ENCODE measurements around the gene LONP1. TPM values are rescaled to one million over a fixed set of nuclear protein-coding genes. Genes with fewer than 3 reads are reported as not detected.

Gene LONP1
- total and polyA plus RNA-seq, 2 of the 8 experiments (the other 6 are each of a cell fraction or from before 2014, with no cell fraction given), result 98.1 to 117 TPM

DNA sequence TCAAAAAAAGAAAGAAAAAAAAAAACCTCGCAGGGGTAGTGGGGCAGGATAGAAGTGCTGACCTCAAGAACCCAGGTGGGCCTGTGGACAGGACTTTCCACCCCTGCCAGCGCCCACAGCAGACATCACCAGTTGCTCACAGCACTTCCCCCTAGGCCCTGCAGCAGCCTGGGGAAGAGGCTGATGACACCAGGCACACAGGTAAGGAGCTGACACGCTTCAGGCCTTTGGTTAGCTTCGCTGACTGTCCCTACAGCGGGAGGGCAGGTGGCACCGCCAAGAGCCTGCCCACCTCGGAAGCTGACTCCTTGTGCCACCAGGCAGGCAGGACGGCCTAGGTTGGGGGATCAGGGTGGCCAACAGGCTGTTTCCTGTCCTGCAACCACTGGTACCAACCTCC, 8.9 kb downstream of the LONP1 start:
- no peak overlapping the region for H3K4me2 ChIP-seq (ENCODE audit: insufficient read depth in 1 of 2, low read depth in 2 of 2, low read length in 2 of 2)
- TF ChIP-seq BACH1 (IDR thresholded peaks at IDR 0.05; ENCODE audit: low read length) (no peak), EZH2 (IDR thresholded peaks at IDR 0.05; ENCODE audit: low read depth, low read length, severe bottlenecking) (no peak), HDAC2 (IDR thresholded peaks at IDR 0.05; ENCODE audit: borderline replicate concordance in 1 of 2, low read depth in 2 of 2, low read length in 2 of 2) (no peak), YY1 (IDR thresholded peaks at IDR 0.05; ENCODE audit: low read depth, low read length) (no peak), GABPA (IDR thresholded peaks at IDR 0.05; ENCODE audit: borderline replicate concordance, insufficient read depth, low read length) (no peak), FOSL1 (IDR thresholded peaks at IDR 0.05; ENCODE audit: insufficient read depth, low read depth, low read length) (no peak), SP2 (IDR thresholded peaks at IDR 0.05; ENCODE audit: low read length) (no peak), TBP (IDR thresholded peaks at IDR 0.05; ENCODE audit: low read depth, low read length) (no peak), POU5F1 (IDR thresholded peaks at IDR 0.05; ENCODE audit: low read depth, low read length) (no peak), RAD21 (IDR thresholded peaks at IDR 0.05 in 1 of 2, conservative IDR thresholded peaks at IDR 0.05 in 1 of 2; ENCODE audit: low read depth in 2 of 2, low read length in 2 of 2) (no peak)
- H3K18ac ChIP-seq (ENCODE audit: extremely low read depth, low read length), result no peak overlapping the region
- H4K5ac ChIP-seq (ENCODE audit: insufficient read length, low read depth, low read length), result no peak overlapping the region
- peaks cover 5 to 13% of the 10 kb centered on the region in 2 experiments for H3K79me2 ChIP-seq (ENCODE audit: control insufficient read depth in 1 of 2, insufficient read depth in 2 of 2, low read length in 2 of 2)
- no peak overlapping the region for H3K4me3 ChIP-seq (ENCODE audit: extremely low read depth in 1 of 4, insufficient read depth in 2 of 4, low read depth in 3 of 4, low read length in 4 of 4)
- peaks cover 38 to 68% (median 61%) of the 10 kb centered on the region in 4 experiments for H3K36me3 ChIP-seq (ENCODE audit: control insufficient read depth in 2 of 4, insufficient read depth in 4 of 4, low read length in 3 of 4)
- FAIRE-seq, result no peak
- no peak overlapping the region; the same call in 1 of the 2 replicates for H4K8ac ChIP-seq (ENCODE audit: extremely low read depth, insufficient read depth, low read length)
- no peaks in the 10 kb centered on the region for H3K27me3 ChIP-seq (replicated peaks in 1 of 4; ENCODE audit: control insufficient read depth in 3 of 4, extremely low read depth in 1 of 4, insufficient read depth in 3 of 4, low read length in 3 of 4)
- peaks cover 8 to 24% of the 10 kb centered on the region in 2 experiments for H4K20me1 ChIP-seq (replicated peaks in 1 of 2; ENCODE audit: control insufficient read depth in 1 of 2, insufficient read depth in 2 of 2, low read length in 2 of 2)
- H2AFZ ChIP-seq (ENCODE audit: low read length), result no peak overlapping the region
- H3K27ac ChIP-seq (ENCODE audit: low read depth, low read length), result no peak overlapping the region
- H3K9me3 ChIP-seq (ENCODE audit: insufficient read depth in 2 of 2, low read depth in 1 of 2, low read length in 1 of 2), result no peaks in the 10 kb centered on the region
- POLR2A ChIA-PET (ENCODE audit: partially characterized antibody), result interaction anchor here (0.7 to 22.4 kb wide), 5 partner anchors 6 to 88 kb away, joined by 3 to 620 read pairs (median 6); partner anchors contain the start of genes CATSPERD, LONP1, RPL36 and SAFB
- H4K91ac ChIP-seq (replicated peaks; ENCODE audit: insufficient read length, low read length), result no peak overlapping the region
- H3K4me1 ChIP-seq (replicated peaks in 1 of 4; ENCODE audit: control insufficient read depth in 3 of 4, insufficient read depth in 4 of 4, low read length in 3 of 4), result no peaks in the 10 kb centered on the region
- no peak overlapping the region for H2AK5ac ChIP-seq (ENCODE audit: low read depth, low read length)
- no peak overlapping the region for H3K23ac ChIP-seq (ENCODE audit: insufficient read length)
- no peak overlapping the region for H3K9ac ChIP-seq (replicated peaks in 1 of 4; ENCODE audit: extremely low read depth in 1 of 4, low read depth in 3 of 4, low read length in 3 of 4)
- H2BK20ac ChIP-seq (ENCODE audit: low read length), result no peak overlapping the region
- 93% methylated on average over 8 of the region's 8 CpGs; no CpG with 5 or more reads in 1 of the 2 experiments for WGBS, 2 experiments (ENCODE audit: extremely low coverage in 1 of 2, insufficient coverage in 1 of 2, insufficient read length in 1 of 2, insufficient replicate concordance in 2 of 2, low coverage in 1 of 2, low lambda C conversion rate in 2 of 2, missing lambda C conversion rate in 1 of 2)
- H2BK5ac ChIP-seq (ENCODE audit: low read depth, low read length), result no peak overlapping the region
- no peak overlapping the region for H3K14ac ChIP-seq (ENCODE audit: insufficient read length)
- H2BK15ac ChIP-seq (ENCODE audit: low read length), result no peak overlapping the region
- H3K23me2 ChIP-seq (ENCODE audit: low read depth, low read length), result no peaks in the 10 kb centered on the region
- H2BK120ac ChIP-seq (replicated peaks; ENCODE audit: low read depth, low read length), result no peak overlapping the region
- DNase-seq (ENCODE audit: low read depth in 1 of 2, low spot score in 2 of 2), result no peak
- CTCF ChIA-PET (ENCODE audit: partially characterized antibody), result interaction anchor here (2.4 kb wide), 2 partner anchors 10 to 22 kb away, joined by 6 to 7 read pairs; partner anchors contain the start of genes CATSPERD and RPL36
- no peak overlapping the region for H3K4ac ChIP-seq (replicated peaks; ENCODE audit: insufficient read length, low read depth, low read length)
- no peak overlapping the region for H2BK12ac ChIP-seq (ENCODE audit: low read depth, low read length)
- H3K56ac ChIP-seq (replicated peaks; ENCODE audit: insufficient read length, low read depth, low read length), result no peak overlapping the region
- peaks cover 5% of the 10 kb centered on the region; the same call in 1 of the 2 replicates for H3K79me1 ChIP-seq (ENCODE audit: low read depth, low read length)

Measured in H1 (cell line).